HG03520 (cell line): Measurements from ENCODE around the gene DNMBP.

Experiments used
- ATAC-seq: cut with Tn5 transposase; IDR thresholded peaks from one replicate; pipeline ENCODE4 v1.9.1; 2021; ENCODE audit warnings: mild to moderate bottlenecking, moderate library complexity; ENCODE audit not compliant: unreplicated experiment

DNMBP gene

GRCh38 chr10:99835947-99836346 is 173.8 kb downstream of the DNMBP start:
- no peak for ATAC-seq

- no peak for ATAC-seq
These were observed 175.3 kb downstream of the DNMBP start for GRCh38 chr10:99834410-99834809.

GRCh38 chr10:99832439-99832838 is 177.3 kb downstream of the DNMBP start:
- ATAC-seq: no peak

GRCh38 chr10:99828464-99828863 is 181.3 kb downstream of the DNMBP start:
- no peak for ATAC-seq

- no peak for ATAC-seq
These were observed 181.8 kb downstream of the DNMBP start for GRCh38 chr10:99827936-99828335.
